ENCODE data around the gene SLAMF1.

Gene SLAMF1

DNA sequence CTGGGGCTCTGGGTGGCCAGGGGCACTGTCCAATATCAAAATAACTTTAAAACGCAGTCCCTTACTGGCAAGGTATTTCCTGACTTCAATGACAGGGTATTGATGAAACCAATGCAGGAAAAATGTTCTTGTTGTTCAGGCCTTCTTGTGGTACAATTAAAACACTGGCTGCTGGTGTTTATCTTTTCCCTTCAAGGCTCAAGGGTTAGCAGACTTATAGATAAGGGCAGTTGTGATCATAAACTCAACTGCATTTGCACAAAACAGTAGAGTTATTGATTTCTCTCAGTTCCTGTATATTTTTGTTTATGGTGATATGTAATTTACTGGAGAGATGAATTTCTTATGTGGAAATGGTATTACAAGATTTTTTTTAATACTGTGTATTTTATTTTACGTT lies 64.9 kb downstream of the SLAMF1 start:
- Histone ChIP-seq H4K8ac (ENCODE audit: low read depth, low read length) (no peak overlapping the region), H3K9ac (ENCODE audit: low read length) (no peak overlapping the region)

GRCh38 chr1:160580221-160580812 lies 66.5 kb downstream of the SLAMF1 start:
- H3K27ac ChIP-seq (ENCODE audit: low read depth, low read length): no peak overlapping the region
- H2BK15ac ChIP-seq (replicated peaks; ENCODE audit: low read depth): no peak overlapping the region
- H2BK120ac ChIP-seq (ENCODE audit: low read depth, low read length): no peak overlapping the region
- no peaks in the 10 kb centered on the region for H3K79me2 ChIP-seq (ENCODE audit: control insufficient read depth, insufficient read depth, low read length)
- H3K56ac ChIP-seq (ENCODE audit: low read length): no peak overlapping the region
- no peak overlapping the region for H3K9ac ChIP-seq (ENCODE audit: low read length)
- H3K4me2 ChIP-seq (ENCODE audit: low read length): no peak overlapping the region
- DNase-seq: no peak
- no peak overlapping the region for H4K8ac ChIP-seq (ENCODE audit: low read depth, low read length)
- H2AK5ac ChIP-seq (ENCODE audit: low read length): no peak overlapping the region
- H3K36me3 ChIP-seq (ENCODE audit: control insufficient read depth, insufficient read depth, low read length): no peaks in the 10 kb centered on the region
- H3K4me3 ChIP-seq (ENCODE audit: low read length): no peak overlapping the region
- H3K27me3 ChIP-seq (ENCODE audit: insufficient read depth, low read length, poor library complexity): no peaks in the 10 kb centered on the region
- H2BK5ac ChIP-seq (ENCODE audit: low read length): no peak overlapping the region
- H3K23ac ChIP-seq (ENCODE audit: low read length): no peak overlapping the region
- no peak overlapping the region for H4K5ac ChIP-seq (ENCODE audit: low read length)
- no peak overlapping the region for H3K4ac ChIP-seq (ENCODE audit: low read depth, low read length)
- no peak overlapping the region for H3K18ac ChIP-seq (ENCODE audit: low read length)
- H3K4me1 ChIP-seq (ENCODE audit: control insufficient read depth, low read depth, low read length): no peaks in the 10 kb centered on the region
- no CpG with 5 or more reads among the region's 1 CpG for WGBS (ENCODE audit: extremely low coverage, insufficient coverage, low lambda C conversion rate)
- no peaks in the 10 kb centered on the region for H3K79me1 ChIP-seq (ENCODE audit: low read length)

More for the DNA sequence above, 64.9 kb downstream of the SLAMF1 start:
- Histone ChIP-seq H3K27ac (ENCODE audit: low read depth, low read length) (no peak overlapping the region), H4K5ac (ENCODE audit: low read length) (no peak overlapping the region), H3K4ac (ENCODE audit: low read depth, low read length) (no peak overlapping the region), H3K4me2 (ENCODE audit: low read length) (no peak overlapping the region), H2BK15ac (replicated peaks; ENCODE audit: low read depth) (no peak overlapping the region), H3K79me1 (ENCODE audit: low read length) (no peaks in the 10 kb centered on the region), H3K36me3 (ENCODE audit: control insufficient read depth, insufficient read depth, low read length) (no peaks in the 10 kb centered on the region), H2BK120ac (ENCODE audit: low read depth, low read length) (no peak overlapping the region), H2AK5ac (ENCODE audit: low read length) (no peak overlapping the region), H3K18ac (ENCODE audit: low read length) (no peak overlapping the region), H3K79me2 (ENCODE audit: control insufficient read depth, insufficient read depth, low read length) (no peaks in the 10 kb centered on the region), H3K4me3 (ENCODE audit: low read length) (no peak overlapping the region), H3K56ac (ENCODE audit: low read length) (no peak overlapping the region), H3K27me3 (ENCODE audit: insufficient read depth, low read length, poor library complexity) (no peaks in the 10 kb centered on the region), H3K23ac (ENCODE audit: low read length) (no peak overlapping the region), H3K4me1 (ENCODE audit: control insufficient read depth, low read depth, low read length) (no peaks in the 10 kb centered on the region), H2BK5ac (ENCODE audit: low read length) (no peak overlapping the region)
- WGBS (ENCODE audit: extremely low coverage, insufficient coverage, low lambda C conversion rate): no CpG with 5 or more reads among the region's 2 CpGs
- DNase-seq: no peak

DNA sequence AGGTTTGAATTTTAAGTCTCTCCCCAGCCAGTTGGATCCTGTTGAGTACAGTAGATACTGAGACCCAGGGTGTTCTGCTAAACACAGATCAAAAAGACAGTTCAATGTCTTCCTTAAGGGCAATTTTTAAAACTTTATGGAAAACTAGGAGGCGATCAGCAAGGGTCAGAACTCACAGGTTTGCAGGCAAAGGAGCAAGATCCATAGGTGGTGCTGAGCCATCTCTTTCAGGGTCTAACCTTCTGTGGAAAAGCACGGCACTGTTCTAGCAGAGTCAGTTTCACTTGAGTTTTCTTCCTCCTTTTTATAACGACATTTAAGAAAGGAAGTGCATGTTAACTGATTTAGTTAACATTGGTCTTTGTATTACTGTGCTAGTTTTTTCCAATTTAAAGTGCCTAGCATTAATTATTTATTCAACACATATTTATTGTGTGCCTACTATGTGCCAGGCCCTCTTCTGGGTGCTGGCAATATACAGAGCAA lies 67.6 kb downstream of the SLAMF1 start, which contains the start of gene CD84:
TSS of gene CD84 (minus strand) at position 281 of the 486 bp plus-strand sequence. CDS start at position 222, 59 bp downstream.
- Histone ChIP-seq H3K79me1 (ENCODE audit: low read length) (no peaks in the 10 kb centered on the region), H3K79me2 (ENCODE audit: control insufficient read depth, insufficient read depth, low read length) (no peaks in the 10 kb centered on the region), H3K27me3 (ENCODE audit: insufficient read depth, low read length, poor library complexity) (no peaks in the 10 kb centered on the region), H4K5ac (ENCODE audit: low read length) (no peak within 1 kb of the TSS), H3K56ac (ENCODE audit: low read length) (no peak within 1 kb of the TSS), H3K4me2 (ENCODE audit: low read length) (no peak within 1 kb of the TSS), H3K18ac (ENCODE audit: low read length) (no peak within 1 kb of the TSS), H3K4ac (ENCODE audit: low read depth, low read length) (no peak within 1 kb of the TSS), H2BK5ac (ENCODE audit: low read length) (no peak within 1 kb of the TSS), H4K8ac (ENCODE audit: low read depth, low read length) (no peak within 1 kb of the TSS), H2BK15ac (replicated peaks; ENCODE audit: low read depth) (no peak within 1 kb of the TSS), H3K27ac (ENCODE audit: low read depth, low read length) (no peak within 1 kb of the TSS), H3K4me3 (ENCODE audit: low read length) (no peak within 1 kb of the TSS), H3K23ac (ENCODE audit: low read length) (no peak within 1 kb of the TSS), H2AK5ac (ENCODE audit: low read length) (no peak within 1 kb of the TSS), H3K9ac (ENCODE audit: low read length) (no peak within 1 kb of the TSS), H3K36me3 (ENCODE audit: control insufficient read depth, insufficient read depth, low read length) (no peaks in the 10 kb centered on the region), H3K4me1 (ENCODE audit: control insufficient read depth, low read depth, low read length) (no peaks in the 10 kb centered on the region), H2BK120ac (ENCODE audit: low read depth, low read length) (no peak within 1 kb of the TSS)
- no CpG with 5 or more reads among the region's 3 CpGs for WGBS (ENCODE audit: extremely low coverage, insufficient coverage, low lambda C conversion rate)
- DNase-seq: no peak

DNA sequence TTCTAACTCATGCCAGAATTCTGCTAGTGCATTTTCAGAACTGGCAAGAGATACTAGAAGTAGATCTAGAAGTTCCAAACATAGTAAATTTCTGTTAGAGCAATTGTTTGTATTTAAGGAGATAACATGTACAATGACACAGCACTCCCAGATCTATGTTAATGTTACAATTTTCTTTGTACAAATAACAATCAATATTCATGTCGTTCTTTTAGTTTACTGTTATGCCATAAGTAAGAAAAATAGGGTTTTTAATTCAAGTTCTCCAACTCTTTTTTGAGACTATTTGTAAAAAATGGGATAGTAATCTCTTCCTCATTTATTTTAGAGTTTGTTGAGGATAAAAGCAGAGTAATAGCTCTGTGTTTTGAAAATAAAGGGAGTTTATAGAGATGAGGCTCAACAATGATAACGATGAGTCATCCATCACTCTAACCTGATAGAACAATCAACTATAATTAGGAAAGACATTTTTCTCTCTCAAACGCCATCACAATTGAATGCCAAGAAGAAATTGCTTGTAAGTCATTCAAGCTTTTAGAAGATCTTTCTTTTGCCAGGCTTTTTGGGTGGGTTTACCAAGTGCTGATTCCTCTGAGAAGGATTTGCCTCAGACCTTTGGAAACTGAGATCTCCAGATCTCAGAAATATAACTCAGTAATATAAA lies 68.2 kb downstream of the SLAMF1 start:
- WGBS (ENCODE audit: extremely low coverage, insufficient coverage, low lambda C conversion rate): no CpG with 5 or more reads among the region's 3 CpGs
- Histone ChIP-seq H4K5ac (ENCODE audit: low read length) (no peak overlapping the region), H3K4ac (ENCODE audit: low read depth, low read length) (no peak overlapping the region), H3K9ac (ENCODE audit: low read length) (no peak overlapping the region), H3K56ac (ENCODE audit: low read length) (no peak overlapping the region), H3K36me3 (ENCODE audit: control insufficient read depth, insufficient read depth, low read length) (no peaks in the 10 kb centered on the region), H3K23ac (ENCODE audit: low read length) (no peak overlapping the region), H3K27ac (ENCODE audit: low read depth, low read length) (no peak overlapping the region), H4K8ac (ENCODE audit: low read depth, low read length) (no peak overlapping the region), H3K4me1 (ENCODE audit: control insufficient read depth, low read depth, low read length) (no peaks in the 10 kb centered on the region), H3K18ac (ENCODE audit: low read length) (no peak overlapping the region), H2BK120ac (ENCODE audit: low read depth, low read length) (no peak overlapping the region), H3K4me2 (ENCODE audit: low read length) (no peak overlapping the region), H2BK15ac (replicated peaks; ENCODE audit: low read depth) (no peak overlapping the region), H2BK5ac (ENCODE audit: low read length) (no peak overlapping the region), H3K4me3 (ENCODE audit: low read length) (no peak overlapping the region), H3K79me1 (ENCODE audit: low read length) (no peaks in the 10 kb centered on the region), H3K27me3 (ENCODE audit: insufficient read depth, low read length, poor library complexity) (no peaks in the 10 kb centered on the region), H3K79me2 (ENCODE audit: control insufficient read depth, insufficient read depth, low read length) (no peaks in the 10 kb centered on the region), H2AK5ac (ENCODE audit: low read length) (no peak overlapping the region)
- no peak for DNase-seq

DNA sequence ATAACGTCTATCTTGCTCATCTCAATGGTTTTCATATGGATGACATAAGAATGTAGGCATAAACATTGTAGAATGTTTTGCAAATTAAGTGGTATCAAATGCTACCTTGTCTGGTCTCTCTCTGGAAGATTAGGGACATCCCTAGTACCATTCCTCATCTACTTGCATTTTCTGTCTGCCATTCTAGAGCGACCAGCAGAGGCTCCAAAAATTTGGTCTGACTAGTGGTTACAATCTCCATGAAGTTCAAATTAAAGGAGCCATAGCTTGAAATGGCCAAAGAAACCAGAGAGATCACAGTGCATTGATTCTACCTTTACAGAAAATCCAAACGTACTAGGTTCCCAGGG lies 68.7 kb downstream of the SLAMF1 start:
- Histone ChIP-seq H3K4me1 (ENCODE audit: control insufficient read depth, low read depth, low read length) (no peaks in the 10 kb centered on the region), H3K36me3 (ENCODE audit: control insufficient read depth, insufficient read depth, low read length) (no peaks in the 10 kb centered on the region), H3K56ac (ENCODE audit: low read length) (no peak overlapping the region), H3K9ac (ENCODE audit: low read length) (no peak overlapping the region), H4K5ac (ENCODE audit: low read length) (no peak overlapping the region), H3K4ac (ENCODE audit: low read depth, low read length) (no peak overlapping the region), H2BK120ac (ENCODE audit: low read depth, low read length) (no peak overlapping the region), H3K27ac (ENCODE audit: low read depth, low read length) (no peak overlapping the region), H3K27me3 (ENCODE audit: insufficient read depth, low read length, poor library complexity) (no peaks in the 10 kb centered on the region), H4K8ac (ENCODE audit: low read depth, low read length) (no peak overlapping the region), H3K79me1 (ENCODE audit: low read length) (no peaks in the 10 kb centered on the region), H3K79me2 (ENCODE audit: control insufficient read depth, insufficient read depth, low read length) (no peaks in the 10 kb centered on the region), H2BK15ac (replicated peaks; ENCODE audit: low read depth) (no peak overlapping the region), H3K4me2 (ENCODE audit: low read length) (no peak overlapping the region), H3K23ac (ENCODE audit: low read length) (no peak overlapping the region), H2AK5ac (ENCODE audit: low read length) (no peak overlapping the region), H3K4me3 (ENCODE audit: low read length) (no peak overlapping the region), H3K18ac (ENCODE audit: low read length) (no peak overlapping the region), H2BK5ac (ENCODE audit: low read length) (no peak overlapping the region)
- no CpG with 5 or more reads among the region's 3 CpGs for WGBS (ENCODE audit: extremely low coverage, insufficient coverage, low lambda C conversion rate)
- DNase-seq: no peak
